CD14-positive monocyte (primary cell): ENCODE measurements around the gene TSHZ2. TPM values are rescaled to one million over a fixed set of nuclear protein-coding genes. Genes with fewer than 3 reads are reported as not detected.

Source experiments
- DNase-seq, 3 donors: peaks; one replicate each; pipeline ENCODE4 v3.0.0-alpha.2; 2011 to 2022
- H2AFZ ChIP-seq: 2 replicates; pipeline ENCODE4 v1.6.0; 2012; ENCODE audit warnings: mild to moderate bottlenecking, low read depth, low read length, inconsistent platforms; ENCODE audit not compliant: insufficient read depth, poor library complexity, severe bottlenecking
- H3K27ac ChIP-seq, 2 donors: 1 replicate in 1 of 2; 2 replicates in 1 of 2; pipeline ENCODE4 v1.5.1; 2012 to 2013; ENCODE audit warnings: low read length in 2 of 2, control low read depth in 1 of 2, inconsistent platforms in 1 of 2, low read depth in 1 of 2, mild to moderate bottlenecking in 1 of 2
- H3K27me3 ChIP-seq, 2 donors: one replicate each; pipeline versions ENCODE4 v1.6.0 to v1.6.1; 2011 to 2013; ENCODE audit warnings: low read length in 2 of 2; ENCODE audit not compliant: control insufficient read depth in 2 of 2, insufficient read depth in 2 of 2
- H3K36me3 ChIP-seq, 2 donors: replicated peaks in 1 of 2; 1 replicate in 1 of 2; 2 replicates in 1 of 2; pipeline versions ENCODE4 v1.5.1 to v1.6.1; 2012 to 2013; ENCODE audit warnings: low read length in 2 of 2, control low read depth in 1 of 2, inconsistent platforms in 1 of 2, mild to moderate bottlenecking in 1 of 2; ENCODE audit not compliant: insufficient read depth in 2 of 2, control insufficient read depth in 1 of 2
- H3K4me1 ChIP-seq, 2 donors: 1 replicate in 1 of 2; 2 replicates in 1 of 2; pipeline versions ENCODE4 v1.5.1 to v1.6.1; 2012 to 2013; ENCODE audit warnings: low read length in 2 of 2, control low read depth in 1 of 2, inconsistent platforms in 1 of 2, mild to moderate bottlenecking in 1 of 2, moderate library complexity in 1 of 2; ENCODE audit not compliant: insufficient read depth in 2 of 2, control insufficient read depth in 1 of 2
- H3K4me2 ChIP-seq: replicated peaks from 2 replicates; pipeline ENCODE3; 2012; ENCODE audit warnings: low read length, moderate library complexity, mild to moderate bottlenecking; ENCODE audit not compliant: poor library complexity, severe bottlenecking; ENCODE audit errors: extremely low read depth
- H3K4me3 ChIP-seq, 3 experiments: fragments of 200-600 bp in 1 of 3; sonication (generic) in 1 of 3; replicated peaks in 1 of 3; 1 replicate in 2 of 3; 2 replicates in 1 of 3; pipeline ENCODE4 v1.5.1; 2011 to 2013; ENCODE audit warnings: low read length in 3 of 3, mild to moderate bottlenecking in 3 of 3, control low read depth in 2 of 3, low read depth in 2 of 3, inconsistent platforms in 1 of 3, moderate library complexity in 1 of 3
- H3K79me2 ChIP-seq: 2 replicates; pipeline ENCODE4 v1.6.0; 2012; ENCODE audit warnings: mild to moderate bottlenecking, control low read depth, inconsistent platforms, low read length, moderate library complexity; ENCODE audit not compliant: insufficient read depth
- H3K9ac ChIP-seq: 2 replicates; pipeline ENCODE4 v1.6.0; 2017; ENCODE audit warnings: low read length, mild to moderate bottlenecking; ENCODE audit not compliant: insufficient read depth, poor library complexity, severe bottlenecking
- H3K9me3 ChIP-seq, 2 donors: replicated peaks in 1 of 2; 1 replicate in 1 of 2; 2 replicates in 1 of 2; pipeline versions ENCODE4 v1.5.1 to v1.6.1; 2012 to 2013; ENCODE audit warnings: low read length in 2 of 2, control low read depth in 1 of 2; ENCODE audit not compliant: control insufficient read depth in 1 of 2, insufficient read depth in 1 of 2
- H4K20me1 ChIP-seq: 2 replicates; pipeline ENCODE4 v1.6.0; 2012; ENCODE audit warnings: mild to moderate bottlenecking, low read length, control low read depth, moderate library complexity; ENCODE audit not compliant: insufficient read depth
- H3K27ac Mint-ChIP-seq, 7 donors: one replicate each; pipeline ENCODE4 v1.8.0; 2020; ENCODE audit warnings: mild to moderate bottlenecking in 7 of 7, mixed read lengths in 7 of 7, moderate library complexity in 6 of 7, inconsistent platforms in 2 of 7
- H3K27me3 Mint-ChIP-seq, 3 donors: one replicate each; pipeline ENCODE4 v1.8.0; 2021 to 2022; ENCODE audit warnings: low read depth in 3 of 3, mild to moderate bottlenecking in 3 of 3, mixed read lengths in 3 of 3, moderate library complexity in 3 of 3, inconsistent platforms in 1 of 3
- H3K36me3 Mint-ChIP-seq, 2 donors: one replicate each; pipeline ENCODE4 v1.8.0; 2020; ENCODE audit warnings: mixed read lengths in 2 of 2, inconsistent platforms in 1 of 2, mild to moderate bottlenecking in 1 of 2
- H3K4me1 Mint-ChIP-seq: one replicate; pipeline ENCODE4 v1.8.0; 2020; ENCODE audit warnings: mild to moderate bottlenecking, mixed read lengths
- H3K4me3 Mint-ChIP-seq, 2 donors: one replicate each; pipeline ENCODE4 v1.8.0; 2020; ENCODE audit warnings: mild to moderate bottlenecking in 2 of 2, mixed read lengths in 2 of 2, moderate library complexity in 1 of 2
- H3K9me3 Mint-ChIP-seq, 7 donors: one replicate each; pipeline ENCODE4 v1.8.0; 2020 to 2022; ENCODE audit warnings: mixed read lengths in 7 of 7, mild to moderate bottlenecking in 6 of 7, moderate library complexity in 6 of 7, inconsistent platforms in 2 of 7
- CTCF ChIP-seq: fragments of 200-600 bp; IDR thresholded peaks from one replicate; pipeline ENCODE4 v1.8.0; 2022; ENCODE audit warnings: antibody characterized with exemption, mild to moderate bottlenecking
- whole genome bisulfite sequencing: methylation state at CpG from one replicate; pipeline ENCODE4 v1.1.5; 2013; ENCODE audit warnings: missing lambda C conversion rate; ENCODE audit not compliant: insufficient coverage; 5-methylcytosine and 5-hydroxymethylcytosine counted together
- intact Hi-C, 2 donors: fragments of 100-400 bp; cut with micrococcal nuclease; formaldehyde crosslinking; loops; one replicate each; pipeline versions ENCODE4 v1.15.0 to v1.15.1; 2023
- polyA plus RNA-seq, 3 donors: library from polyadenylated mRNA; depleted of rRNA in 1 of 3; unstranded in 2 of 3; stranded (reverse) in 1 of 3; fragments of 300-500 nt in 2 of 3; fragments of >200 nt in 1 of 3; fragmentation: Illumina TruSeq in 2 of 3; gene quantifications; 1 replicate in 2 of 3; 2 replicates in 1 of 3; pipeline ENCODE4 v1.2.3, GENCODE V29; 2012 to 2021

Gene TSHZ2
- polyA plus RNA-seq, 3 donors: not detected

GRCh38 chr20:53488775-53489272, 516.7 kb downstream of the TSHZ2 start:
- Histone ChIP-seq H3K27me3 (no peaks in the 10 kb centered on the region), H3K9ac (no peak overlapping the region), H3K4me1 (no peaks in the 10 kb centered on the region), H3K9me3 (no peaks in the 10 kb centered on the region), H3K79me2 (no peaks in the 10 kb centered on the region), H4K20me1 (no peaks in the 10 kb centered on the region), H2AFZ (no peak overlapping the region), H3K36me3 (no peaks in the 10 kb centered on the region), H3K27ac (no peak overlapping the region), H3K4me3 (no peak overlapping the region), H3K4me2 (no peak overlapping the region)
- H3K36me3 Mint-ChIP-seq: no peaks in the 10 kb centered on the region
- no CpG with 5 or more reads among the region's 6 CpGs for WGBS
- no peak for TF ChIP-seq CTCF
- H3K9me3 Mint-ChIP-seq: no peaks in the 10 kb centered on the region
- no peaks in the 10 kb centered on the region for H3K4me1 Mint-ChIP-seq
- intact Hi-C loops: no loop called here
- H3K27me3 Mint-ChIP-seq: peaks cover 3 to 12% (median 5%) of the 10 kb centered on the region in 3 donors
- H3K4me3 Mint-ChIP-seq: no peak overlapping the region
- no peak for DNase-seq
- H3K27ac Mint-ChIP-seq: no peak overlapping the region

DNA sequence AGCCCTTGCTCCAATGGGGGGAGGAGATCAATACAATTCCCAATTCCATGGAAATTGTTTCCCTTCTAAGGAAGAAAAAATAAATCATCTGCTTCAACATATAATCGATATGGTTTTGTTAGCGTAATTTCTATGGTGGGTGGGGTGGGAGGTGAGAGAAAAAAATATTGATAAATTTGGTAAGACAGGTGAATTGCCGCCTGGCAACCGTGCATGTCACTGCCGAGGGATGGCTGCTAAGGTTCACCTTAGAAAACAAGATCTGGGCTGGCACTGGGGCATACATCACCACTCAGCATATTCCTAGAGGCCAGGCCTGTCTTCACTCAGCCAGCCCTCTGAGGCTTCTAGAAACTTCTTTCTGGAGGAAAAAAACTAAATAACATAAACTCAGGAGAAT, 517.4 kb downstream of the TSHZ2 start:
- no peaks in the 10 kb centered on the region for H3K36me3 Mint-ChIP-seq

More for the DNA sequence above, 517.4 kb downstream of the TSHZ2 start:
- Mint-ChIP-seq H3K9me3 (no peaks in the 10 kb centered on the region), H3K27ac (no peak overlapping the region), H3K4me1 (no peaks in the 10 kb centered on the region), H3K27me3 (peaks cover 3 to 15% (median 5%) of the 10 kb centered on the region in 3 donors), H3K4me3 (no peak overlapping the region)
- 100% methylated on average over 1 of the region's 5 CpGs for WGBS
- no peak overlapping the region for H3K9ac ChIP-seq
- no peaks in the 10 kb centered on the region for H3K27me3 ChIP-seq
- no peak overlapping the region for H2AFZ ChIP-seq
- H3K4me1 ChIP-seq: no peaks in the 10 kb centered on the region
- H3K79me2 ChIP-seq: no peaks in the 10 kb centered on the region
- H4K20me1 ChIP-seq: no peaks in the 10 kb centered on the region
- no peak overlapping the region for H3K4me3 ChIP-seq
- no peak overlapping the region for H3K27ac ChIP-seq
- no peaks in the 10 kb centered on the region for H3K9me3 ChIP-seq
- no peaks in the 10 kb centered on the region for H3K36me3 ChIP-seq
- intact Hi-C loops: no loop called here
- TF ChIP-seq CTCF: no peak
- no peak for DNase-seq
- no peak overlapping the region for H3K4me2 ChIP-seq
